NCI-H526 treated with DMSO at 0.1 percent for 48 hours (cell line): Measurements from ENCODE around the gene KRTAP10-7.
"Not testable (repeated sequence)": the region's sequence is repeated elsewhere in the genome, so short reads cannot be mapped to it uniquely, and the experiment has no call there.

Experiments used
- DNase-seq: peaks from one replicate; lab custom pipeline; 2025; lab: John Stamatoyannopoulos, UW

KRTAP10-7 gene

DNA sequence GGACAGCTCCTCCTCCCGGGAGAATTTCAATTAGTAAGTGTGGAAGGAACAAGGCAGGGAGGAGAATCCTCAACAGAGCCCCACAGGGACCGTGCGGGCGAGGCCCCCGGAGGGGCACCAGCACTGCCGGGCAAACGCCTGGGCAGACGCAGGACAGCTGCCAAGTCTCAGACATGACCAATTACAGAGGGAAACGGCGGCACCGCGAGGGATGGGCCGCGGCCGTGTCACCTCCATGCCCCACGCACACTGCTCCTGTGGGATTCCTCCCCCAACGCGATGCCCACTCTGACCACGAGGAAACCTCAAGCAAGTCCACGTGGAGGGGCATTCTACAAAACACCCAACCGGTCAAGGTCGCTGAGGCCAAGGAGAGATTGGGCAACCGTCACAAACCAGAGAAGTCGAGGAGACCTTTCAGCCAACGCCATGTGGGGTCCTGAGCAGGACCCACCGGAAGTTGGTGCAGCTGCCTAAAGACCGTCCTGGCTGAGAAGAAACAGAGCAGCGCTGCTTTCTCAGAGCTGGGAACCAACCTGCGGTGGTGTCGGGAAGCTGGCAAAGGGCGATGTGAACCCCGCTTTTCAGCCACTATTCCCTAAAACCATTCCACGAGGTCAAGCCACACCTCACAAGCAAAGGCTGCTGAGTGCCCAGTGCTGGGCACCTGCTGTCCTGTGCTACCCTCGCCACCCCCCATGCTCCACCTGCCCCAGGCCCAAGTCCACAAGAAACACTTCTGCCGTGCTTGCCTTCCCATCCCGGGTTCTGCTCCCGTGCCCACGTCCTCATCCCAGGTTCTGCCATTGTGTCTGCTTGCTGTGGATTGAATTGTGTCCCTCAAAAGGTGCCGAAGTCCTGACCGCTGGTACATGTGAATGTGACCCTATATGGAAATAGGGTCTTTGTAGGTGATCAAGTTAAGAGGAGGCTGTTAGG, 28.3 kb upstream of the KRTAP10-7 start:
- no peak for DNase-seq

DNA sequence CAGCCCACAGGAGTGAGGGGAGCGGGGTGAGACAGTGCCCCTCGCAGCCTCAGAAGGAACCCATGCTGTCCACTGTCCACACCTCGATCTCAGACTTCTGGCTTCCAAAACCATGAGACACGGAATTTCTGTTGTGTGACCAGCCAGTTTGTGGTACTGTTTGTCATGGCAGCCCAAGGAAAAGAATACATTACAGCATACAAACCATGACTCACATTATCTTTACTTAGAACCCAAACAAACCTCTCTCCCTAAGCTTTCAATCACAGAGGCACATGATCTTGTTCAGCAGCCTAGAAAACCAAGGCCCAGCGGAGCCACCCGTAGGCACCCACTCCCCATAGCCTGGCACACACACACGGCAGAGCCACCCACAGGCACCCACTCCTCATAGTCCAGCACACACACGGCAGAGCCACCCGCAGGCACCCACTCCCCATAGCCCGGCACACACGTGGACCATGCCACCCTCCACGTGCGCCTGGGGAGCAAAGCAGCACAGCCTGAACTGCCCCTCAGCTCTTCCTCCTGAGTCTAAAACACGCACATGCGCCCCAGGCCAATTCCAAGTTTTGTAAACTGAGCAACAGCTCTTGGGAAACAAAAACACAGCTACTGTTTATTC, 27.3 kb upstream of the KRTAP10-7 start:
- no peak for DNase-seq

DNA sequence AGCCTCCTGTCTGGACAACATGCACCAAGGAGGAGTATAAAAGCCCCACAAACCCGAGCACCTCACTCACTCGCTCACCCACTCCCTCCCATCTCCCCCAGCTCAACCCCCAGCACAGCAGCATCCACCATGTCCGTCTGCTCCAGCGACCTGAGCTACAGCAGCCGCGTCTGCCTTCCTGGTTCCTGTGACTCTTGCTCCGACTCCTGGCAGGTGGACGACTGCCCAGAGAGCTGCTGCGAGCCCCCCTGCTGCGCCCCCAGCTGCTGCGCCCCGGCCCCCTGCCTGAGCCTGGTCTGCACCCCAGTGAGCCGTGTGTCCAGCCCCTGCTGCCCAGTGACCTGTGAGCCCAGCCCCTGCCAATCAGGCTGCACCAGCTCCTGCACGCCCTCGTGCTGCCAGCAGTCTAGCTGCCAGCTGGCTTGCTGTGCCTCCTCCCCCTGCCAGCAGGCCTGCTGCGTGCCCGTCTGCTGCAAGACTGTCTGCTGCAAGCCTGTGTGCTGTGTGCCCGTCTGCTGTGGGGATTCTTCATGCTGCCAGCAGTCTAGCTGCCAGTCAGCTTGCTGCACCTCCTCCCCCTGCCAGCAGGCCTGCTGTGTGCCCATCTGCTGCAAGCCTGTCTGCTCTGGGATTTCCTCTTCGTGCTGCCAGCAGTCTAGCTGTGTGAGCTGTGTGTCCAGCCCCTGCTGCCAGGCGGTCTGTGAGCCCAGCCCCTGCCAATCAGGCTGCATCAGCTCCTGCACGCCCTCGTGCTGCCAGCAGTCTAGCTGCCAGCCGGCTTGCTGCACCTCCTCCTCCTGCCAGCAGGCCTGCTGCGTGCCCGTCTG, 26.6 kb upstream of the KRTAP10-7 start, which contains the start of gene KRTAP10-4:
TSS of gene KRTAP10-4 (plus strand) at position 100 of the 827 bp plus-strand sequence. CDS start at position 130, 30 bp downstream.
- DNase-seq = not testable (repeated sequence)

GRCh38 chr21:44574457-44575306, 25.7 kb upstream of the KRTAP10-7 start:
- no peak for DNase-seq

- no peak for DNase-seq
These were observed 24.9 kb upstream of the KRTAP10-7 start for GRCh38 chr21:44575307-44576024.

- no peak for DNase-seq
These were observed 24.4 kb upstream of the KRTAP10-7 start for GRCh38 chr21:44576025-44576420.

- no peak for DNase-seq
These were observed 21.9 kb upstream of the KRTAP10-7 start for GRCh38 chr21:44578371-44579055.

DNA sequence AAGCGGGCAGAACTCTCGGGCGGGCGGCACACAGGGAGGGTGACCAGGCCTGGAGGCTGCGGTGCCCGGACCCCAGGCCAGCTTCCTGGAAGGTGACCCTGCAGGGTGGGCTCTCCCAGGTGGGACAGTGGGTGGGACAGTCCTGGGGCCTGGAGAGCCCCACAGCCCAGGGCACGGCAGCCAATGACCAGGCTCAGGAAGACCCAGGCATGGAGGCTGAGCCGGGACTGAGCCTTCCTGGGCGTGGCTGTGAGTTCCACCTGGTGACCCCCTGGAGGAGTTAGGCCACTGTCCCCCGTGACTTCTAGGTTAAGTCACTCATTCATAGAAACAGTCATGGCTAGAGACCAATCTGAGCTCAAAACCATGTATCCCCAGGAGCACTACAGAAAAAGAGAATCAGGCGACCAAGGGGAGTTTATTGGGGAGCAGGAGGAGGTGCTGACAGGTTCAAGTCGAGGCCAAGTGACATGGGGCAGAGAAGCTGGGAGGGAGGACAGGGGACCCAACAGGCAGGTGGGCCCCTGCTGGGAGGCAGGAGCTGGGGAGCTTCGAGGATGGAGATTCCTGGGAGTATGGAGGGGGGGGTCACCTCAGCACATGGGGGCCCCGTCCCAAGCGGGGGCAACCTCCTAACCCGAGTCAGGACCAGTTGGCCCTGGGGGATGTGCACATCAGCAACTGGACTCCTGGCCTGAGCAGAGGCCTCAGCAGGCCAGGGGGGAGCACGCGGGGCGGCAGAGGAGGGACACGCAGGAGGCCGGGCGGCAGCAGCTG, 21.2 kb upstream of the KRTAP10-7 start:
- no peak for DNase-seq

DNA sequence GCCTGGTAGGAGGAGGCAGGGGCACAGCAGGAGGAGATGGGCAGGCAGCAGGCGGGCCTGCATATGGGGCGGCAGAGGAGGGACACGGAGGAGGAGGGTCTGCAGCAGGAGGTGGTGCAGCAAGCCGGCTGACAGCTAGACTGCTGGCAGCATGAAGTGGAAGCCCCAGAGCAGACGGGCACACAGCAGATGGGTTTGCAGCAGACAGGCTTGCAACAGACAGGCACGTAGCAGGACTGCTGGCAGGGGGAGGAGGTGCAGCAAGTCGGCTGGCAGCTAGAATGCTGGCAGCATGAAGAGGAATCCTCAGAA, 20.6 kb upstream of the KRTAP10-7 start:
- DNase-seq = no peak

DNA sequence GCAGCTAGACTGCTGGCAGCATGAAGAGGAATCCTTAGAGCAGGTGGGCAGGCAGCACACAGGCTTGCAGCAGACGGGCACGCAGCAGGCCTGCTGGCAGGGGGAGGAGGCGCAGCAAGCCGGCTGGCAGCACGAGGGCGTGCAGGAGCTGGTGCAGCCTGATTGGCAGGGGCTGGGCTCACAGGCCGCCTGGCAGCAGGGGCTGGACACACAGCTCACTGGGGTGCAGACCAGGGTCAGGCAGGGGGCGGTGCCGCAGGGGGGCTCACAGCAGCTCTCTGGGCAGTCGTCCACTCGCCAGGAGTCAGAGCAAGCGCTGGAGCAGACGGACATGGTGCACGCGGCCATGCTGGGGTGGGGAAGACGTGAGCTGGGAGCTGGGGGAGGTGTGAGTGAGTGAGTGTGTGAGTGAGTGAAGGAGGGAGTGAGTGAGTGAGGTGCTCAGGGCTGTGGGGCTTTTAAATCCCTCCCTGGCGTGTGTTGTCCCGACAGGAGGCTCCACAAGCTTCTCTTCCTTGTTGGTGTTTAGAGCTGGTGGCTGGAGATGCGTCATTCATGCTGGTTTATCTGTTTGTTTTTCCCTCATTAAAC, 20.1 kb upstream of the KRTAP10-7 start, which contains the start of gene KRTAP10-5:
TSS of gene KRTAP10-5 (minus strand) at position 374 of the 591 bp plus-strand sequence. CDS start at position 348, 26 bp downstream.
- not testable (repeated sequence) for DNase-seq

- DNase-seq = no peak
These were observed 19.2 kb upstream of the KRTAP10-7 start for GRCh38 chr21:44581158-44581557.

DNA sequence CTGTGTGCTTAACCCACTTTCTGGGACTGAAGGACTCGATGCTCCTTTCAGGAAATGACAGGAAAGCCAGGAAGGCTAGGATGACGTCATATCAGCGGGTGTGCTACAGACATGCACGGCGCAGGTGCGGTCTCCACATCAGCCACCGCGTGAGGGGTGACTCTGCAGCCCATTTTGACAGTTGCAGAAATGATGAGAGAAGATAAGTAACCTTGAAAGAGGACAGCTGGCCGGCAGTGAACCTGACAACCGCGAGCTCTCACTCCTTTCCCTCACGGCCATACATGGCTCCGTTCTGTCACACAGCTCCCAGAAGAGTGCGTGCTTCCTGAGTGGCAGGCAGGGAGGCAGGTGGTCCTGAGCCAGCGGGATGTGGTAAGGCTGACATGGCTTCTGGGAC, 18.3 kb upstream of the KRTAP10-7 start:
- DNase-seq = peak; percentile 14

DNA sequence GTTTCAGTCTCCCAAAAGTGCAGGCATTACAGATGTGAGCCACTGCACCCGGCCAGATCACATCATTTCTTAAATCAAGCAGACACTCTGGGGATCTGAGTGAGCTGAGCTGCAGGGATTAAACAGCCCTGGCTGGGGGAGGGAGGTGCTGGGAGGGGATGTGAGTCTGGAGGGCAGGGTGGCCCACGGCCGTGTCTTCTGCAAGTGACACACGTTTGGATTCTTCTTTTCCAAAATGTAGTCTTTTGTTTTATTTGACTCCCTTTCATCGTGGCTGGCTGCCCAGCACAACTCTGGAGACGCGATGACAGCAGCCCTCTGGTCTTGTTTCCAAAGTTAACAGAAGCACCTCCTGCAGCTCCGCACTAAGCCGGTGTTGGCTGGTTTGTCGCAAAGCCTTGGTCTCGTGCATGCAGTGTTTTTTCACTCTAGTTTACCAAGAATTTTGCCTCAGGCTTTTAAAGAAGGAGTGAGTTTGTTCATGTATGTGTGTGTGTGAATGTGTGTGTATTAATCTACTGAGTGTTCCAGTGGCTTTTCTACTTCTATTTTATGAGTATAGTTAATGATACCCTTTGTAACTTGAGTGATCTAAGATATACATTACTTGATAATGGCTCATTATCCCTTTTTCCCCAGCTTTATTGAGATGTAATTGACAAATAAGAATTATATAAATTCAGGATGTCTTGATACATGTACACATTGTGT, 17.2 kb upstream of the KRTAP10-7 start:
- DNase-seq = no peak

DNA sequence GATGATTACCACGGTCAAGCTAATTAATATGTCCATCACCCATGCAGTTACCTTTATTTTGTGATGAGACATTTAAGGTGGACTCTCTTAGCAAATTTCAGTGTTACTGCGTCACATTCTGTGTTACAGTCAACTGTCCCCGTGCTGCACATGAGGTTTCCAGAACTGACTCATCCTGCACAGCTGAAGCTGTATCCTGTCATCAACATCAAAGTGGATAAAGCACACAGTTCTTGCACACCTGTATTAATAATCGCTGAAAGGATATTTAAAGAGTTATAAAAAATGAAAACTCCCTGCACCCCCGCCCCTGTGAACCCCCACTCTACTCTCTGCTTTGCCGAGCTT, 16.6 kb upstream of the KRTAP10-7 start:
- no peak for DNase-seq

GRCh38 chr21:44585892-44586291, 14.5 kb upstream of the KRTAP10-7 start:
- DNase-seq = no peak

GRCh38 chr21:44589094-44589493, 11.3 kb upstream of the KRTAP10-7 start:
- DNase-seq = no peak

GRCh38 chr21:44589586-44590305, 10.7 kb upstream of the KRTAP10-7 start:
- DNase-seq = no peak

- no peak for DNase-seq
These were observed 10.1 kb upstream of the KRTAP10-7 start for GRCh38 chr21:44590311-44590721.
